Testis (tissue), 2 donors: ENCODE results near the gene PHF2.

ENCODE experiments used
- POLR2A ChIP-seq: fragments of 450-650 bp; IDR thresholded peaks from one replicate; pipeline ENCODE4 v1.6.1; 2017; ENCODE audit warnings: antibody characterized with exemption, mild to moderate bottlenecking, moderate library complexity
- TF ChIP-seq, protein P1 (sequence below), 3 experiments: fragments of 450-650 bp in 2 of 3; fragments of 200-600 bp in 1 of 3; sonication (generic) in 1 of 3; IDR thresholded peaks; one replicate each; pipeline ENCODE4 v1.5.1; 2016 to 2019; ENCODE audit warnings: antibody characterized with exemption in 3 of 3, mild to moderate bottlenecking in 2 of 3, moderate library complexity in 1 of 3

DNA sequence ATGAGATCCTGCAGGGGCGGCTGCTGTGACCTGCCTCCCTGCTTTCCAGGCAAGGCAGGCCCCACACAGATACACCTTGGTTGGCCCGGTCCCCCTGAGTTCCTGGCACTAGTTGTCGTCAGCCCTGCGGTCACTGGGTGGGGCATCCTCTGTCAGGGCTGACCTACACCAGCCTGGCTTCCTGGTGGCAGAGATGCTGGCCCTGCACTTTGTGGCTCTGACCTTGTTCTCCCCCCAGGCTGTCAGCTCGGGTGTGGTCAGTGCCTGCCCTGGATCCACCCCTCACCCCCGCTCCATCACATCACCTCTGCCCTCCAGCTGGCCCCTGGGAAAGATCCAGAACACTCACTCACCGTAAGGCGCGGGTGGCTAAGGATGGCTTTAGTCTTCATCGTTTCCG lies 74.1 kb downstream of the PHF2 start:
- TF ChIP-seq, protein P1, sequence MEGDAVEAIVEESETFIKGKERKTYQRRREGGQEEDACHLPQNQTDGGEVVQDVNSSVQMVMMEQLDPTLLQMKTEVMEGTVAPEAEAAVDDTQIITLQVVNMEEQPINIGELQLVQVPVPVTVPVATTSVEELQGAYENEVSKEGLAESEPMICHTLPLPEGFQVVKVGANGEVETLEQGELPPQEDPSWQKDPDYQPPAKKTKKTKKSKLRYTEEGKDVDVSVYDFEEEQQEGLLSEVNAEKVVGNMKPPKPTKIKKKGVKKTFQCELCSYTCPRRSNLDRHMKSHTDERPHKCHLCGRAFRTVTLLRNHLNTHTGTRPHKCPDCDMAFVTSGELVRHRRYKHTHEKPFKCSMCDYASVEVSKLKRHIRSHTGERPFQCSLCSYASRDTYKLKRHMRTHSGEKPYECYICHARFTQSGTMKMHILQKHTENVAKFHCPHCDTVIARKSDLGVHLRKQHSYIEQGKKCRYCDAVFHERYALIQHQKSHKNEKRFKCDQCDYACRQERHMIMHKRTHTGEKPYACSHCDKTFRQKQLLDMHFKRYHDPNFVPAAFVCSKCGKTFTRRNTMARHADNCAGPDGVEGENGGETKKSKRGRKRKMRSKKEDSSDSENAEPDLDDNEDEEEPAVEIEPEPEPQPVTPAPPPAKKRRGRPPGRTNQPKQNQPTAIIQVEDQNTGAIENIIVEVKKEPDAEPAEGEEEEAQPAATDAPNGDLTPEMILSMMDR (IDR thresholded peaks at IDR 0.05) = no peak
- no peak for TF ChIP-seq POLR2A
